Karpas-422 (cell line): Measurements from ENCODE around the gene UBAP1L. TPM values are rescaled to one million over a fixed set of nuclear protein-coding genes. Genes with fewer than 3 reads are reported as not detected.

Source experiments
- DNase-seq: peaks from one replicate; pipeline ENCODE4 v3.0.0-alpha.2; 2015
- H2AFZ ChIP-seq: fragments of 200-600 bp; sonication (generic); 2 replicates; pipeline ENCODE4 v1.6.1; 2014; ENCODE audit warnings: antibody characterized with exemption, low read length, mixed read lengths
- H3K27ac ChIP-seq: fragments of 200-600 bp; sonication (generic); 2 replicates; pipeline ENCODE4 v1.5.1; 2014; ENCODE audit warnings: mild to moderate bottlenecking, low read length, moderate library complexity
- H3K27me3 ChIP-seq: fragments of 200-600 bp; sonication (generic); 2 replicates; pipeline ENCODE4 v1.6.1; 2014; ENCODE audit warnings: low read length, mixed read lengths
- H3K36me3 ChIP-seq: fragments of 200-600 bp; sonication (generic); 2 replicates; pipeline ENCODE4 v1.6.1; 2014; ENCODE audit warnings: low read length, mixed read lengths; ENCODE audit not compliant: insufficient read depth
- H3K4me1 ChIP-seq: fragments of 200-600 bp; sonication (generic); 2 replicates; pipeline ENCODE4 v1.6.1; 2014; ENCODE audit warnings: mild to moderate bottlenecking, low read length, mixed read lengths
- H3K4me2 ChIP-seq: fragments of 200-600 bp; sonication (generic); 2 replicates; pipeline ENCODE4 v1.6.1; 2014; ENCODE audit warnings: low read length, low read depth, mild to moderate bottlenecking; ENCODE audit not compliant: poor library complexity, severe bottlenecking
- H3K4me3 ChIP-seq: fragments of 200-600 bp; sonication (generic); 2 replicates; pipeline ENCODE4 v1.5.1; 2014; ENCODE audit warnings: mild to moderate bottlenecking, antibody characterized with exemption, low read length, mixed read lengths
- H3K79me2 ChIP-seq: fragments of 200-600 bp; sonication (generic); 2 replicates; pipeline ENCODE4 v1.6.1; 2014; ENCODE audit warnings: mild to moderate bottlenecking, low read length, mixed read lengths
- H3K9ac ChIP-seq: fragments of 200-600 bp; sonication (generic); 2 replicates; pipeline ENCODE4 v1.6.0; 2014; ENCODE audit warnings: low read length
- H3K9me2 ChIP-seq: fragments of 200-600 bp; sonication (generic), shearing (Covaris generic); replicated peaks from 2 replicates; pipeline ENCODE4 v1.6.0; 2014; ENCODE audit warnings: mild to moderate bottlenecking, low read length, moderate library complexity; ENCODE audit not compliant: insufficient read depth
- H3K9me3 ChIP-seq: fragments of 300-700, 200-600 bp; sonication (generic); 2 replicates; pipeline ENCODE4 v1.6.1; 2014; ENCODE audit warnings: low read length, mixed read lengths
- H4K20me1 ChIP-seq: fragments of 200-600 bp; sonication (generic); 2 replicates; pipeline ENCODE4 v1.6.1; 2014; ENCODE audit warnings: mild to moderate bottlenecking, antibody characterized with exemption, low read length, low read depth; ENCODE audit not compliant: insufficient read depth
- total RNA-seq: library from RNA; depleted of rRNA; stranded (reverse); fragments of >200 nt; shearing (Covaris generic); gene quantifications from 2 replicates; pipeline ENCODE4 v1.2.3, GENCODE V29; 2014; ENCODE audit warnings: low replicate concordance

Gene UBAP1L
- total RNA-seq, 1 experiment from 2014 or later: 6.5 TPM

- Histone ChIP-seq H3K9me2 (no peaks in the 10 kb centered on the region), H3K27me3 (no peaks in the 10 kb centered on the region), H3K9me3 (no peaks in the 10 kb centered on the region), H3K79me2 (no peaks in the 10 kb centered on the region), H2AFZ (no peak overlapping the region), H3K4me3 (no peak overlapping the region), H3K36me3 (no peaks in the 10 kb centered on the region), H3K4me1 (no peaks in the 10 kb centered on the region), H3K4me2 (no peak overlapping the region), H4K20me1 (no peaks in the 10 kb centered on the region), H3K9ac (no peak overlapping the region), H3K27ac (no peak overlapping the region)
- no peak for DNase-seq
These were observed 54.9 kb downstream of the UBAP1L start for GRCh38 chr15:65059931-65060596.

DNA sequence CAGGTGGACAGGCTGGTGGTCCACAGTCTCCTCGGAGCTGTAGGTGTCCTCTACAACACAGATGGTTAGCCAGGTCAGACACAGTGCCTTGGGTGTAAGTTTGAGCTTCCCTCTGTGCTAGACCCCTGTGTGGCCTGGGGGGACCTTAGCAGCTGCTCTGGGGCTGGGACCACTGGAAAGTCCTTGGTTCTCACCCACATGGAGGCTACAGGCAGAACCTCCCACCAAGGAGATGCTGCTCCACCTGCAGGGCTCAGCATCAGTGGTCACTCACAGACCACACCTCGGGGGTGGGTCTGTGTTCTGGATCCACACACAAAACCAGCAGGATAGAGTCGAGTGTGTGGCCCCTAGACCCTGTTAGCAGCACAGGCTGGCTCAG lies 55.6 kb downstream of the UBAP1L start:
- H3K4me3 ChIP-seq: no peak overlapping the region
- H3K4me1 ChIP-seq: no peaks in the 10 kb centered on the region
- no peaks in the 10 kb centered on the region for H3K9me2 ChIP-seq
- H3K36me3 ChIP-seq: no peaks in the 10 kb centered on the region
- H3K9ac ChIP-seq: no peak overlapping the region
- H4K20me1 ChIP-seq: no peaks in the 10 kb centered on the region
- no peak overlapping the region for H2AFZ ChIP-seq
- no peaks in the 10 kb centered on the region for H3K9me3 ChIP-seq
- H3K79me2 ChIP-seq: no peaks in the 10 kb centered on the region
- DNase-seq: no peak
- no peaks in the 10 kb centered on the region for H3K27me3 ChIP-seq
- no peak overlapping the region for H3K27ac ChIP-seq
- no peak overlapping the region for H3K4me2 ChIP-seq

DNA sequence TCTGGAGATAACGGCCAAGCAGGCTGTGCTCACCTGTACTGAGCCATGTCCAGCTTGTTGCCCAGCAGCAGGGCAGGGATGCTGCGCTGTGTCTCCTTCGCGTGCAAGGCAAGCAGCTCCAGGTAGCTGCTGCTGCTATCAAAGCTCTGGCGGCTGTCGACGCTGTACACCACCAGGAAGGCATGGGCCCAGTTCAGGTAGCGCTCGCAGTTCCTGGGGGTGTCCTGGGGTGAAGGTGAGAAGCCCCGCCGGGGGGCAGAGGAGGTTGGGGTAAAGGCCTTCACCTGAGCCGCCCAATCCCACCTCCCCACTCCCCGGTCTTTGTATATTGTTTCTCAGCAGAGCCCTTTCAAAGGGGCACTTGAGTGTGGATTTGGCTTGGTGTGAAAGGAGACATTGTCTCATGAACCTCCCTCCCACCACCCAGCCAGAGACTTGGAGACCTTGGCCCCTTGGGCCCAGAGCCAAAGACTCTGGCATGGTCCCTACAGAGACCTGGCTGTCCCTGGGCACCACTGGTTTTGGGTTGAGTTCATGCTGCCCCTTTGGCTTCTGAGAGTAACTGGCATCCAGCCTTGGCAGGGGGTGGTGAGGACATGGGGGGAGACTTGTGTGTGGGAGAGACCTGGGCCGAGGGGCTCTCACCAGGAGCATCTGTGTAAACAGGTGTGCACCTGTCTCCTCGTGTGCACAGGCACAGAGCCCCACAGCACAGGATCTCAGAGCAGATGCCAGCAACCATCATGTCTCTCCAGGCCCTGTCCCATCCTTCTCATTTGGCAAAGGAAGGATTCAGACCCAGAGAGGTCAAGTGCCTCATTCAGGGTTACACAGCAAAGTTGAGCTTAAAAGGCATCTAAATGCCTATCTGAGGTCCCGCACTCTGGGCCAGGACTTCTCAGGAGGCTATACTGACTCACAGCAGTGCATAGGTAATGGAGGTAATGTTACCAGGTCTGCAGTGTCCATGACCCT lies 56.3 kb downstream of the UBAP1L start:
- Histone ChIP-seq H3K79me2 (no peaks in the 10 kb centered on the region), H4K20me1 (no peaks in the 10 kb centered on the region), H2AFZ (no peak overlapping the region), H3K4me3 (no peak overlapping the region), H3K27me3 (no peaks in the 10 kb centered on the region), H3K36me3 (no peaks in the 10 kb centered on the region), H3K9me2 (no peaks in the 10 kb centered on the region), H3K9ac (no peak overlapping the region), H3K27ac (no peak overlapping the region), H3K9me3 (no peaks in the 10 kb centered on the region), H3K4me2 (no peak overlapping the region), H3K4me1 (no peaks in the 10 kb centered on the region)
- no peak for DNase-seq

DNA sequence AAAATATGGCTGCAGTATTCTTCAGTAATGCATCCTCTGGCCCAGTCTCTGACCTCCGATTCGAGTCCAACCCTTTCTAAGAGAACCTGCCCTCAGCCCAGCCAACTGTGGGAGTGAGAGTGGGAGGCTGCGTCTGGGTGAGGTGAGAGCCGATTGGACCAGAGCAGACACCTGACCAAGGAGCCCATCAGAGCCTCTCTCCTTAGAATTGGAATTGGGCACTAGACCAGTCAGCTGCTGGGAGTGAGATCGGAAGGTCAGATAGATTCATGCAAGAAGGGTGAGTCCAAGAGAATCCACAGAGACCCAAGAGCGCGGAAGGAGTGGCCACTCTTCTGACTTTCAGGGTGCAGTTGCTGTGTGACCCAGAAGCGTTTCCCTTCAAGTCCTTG lies 57.5 kb downstream of the UBAP1L start:
- DNase-seq: no peak
- Histone ChIP-seq H3K9me2 (no peaks in the 10 kb centered on the region), H3K9ac (no peak overlapping the region), H2AFZ (no peak overlapping the region), H3K36me3 (no peaks in the 10 kb centered on the region), H4K20me1 (no peaks in the 10 kb centered on the region), H3K4me2 (no peak overlapping the region), H3K9me3 (no peaks in the 10 kb centered on the region), H3K27me3 (no peaks in the 10 kb centered on the region), H3K27ac (no peak overlapping the region), H3K4me3 (no peak overlapping the region), H3K79me2 (no peaks in the 10 kb centered on the region), H3K4me1 (no peaks in the 10 kb centered on the region)

- DNase-seq: no peak
- Histone ChIP-seq H3K4me2 (no peak overlapping the region), H2AFZ (no peak overlapping the region)
These were observed 58.0 kb downstream of the UBAP1L start for GRCh38 chr15:65056868-65057548.

GRCh38 chr15:65056106-65056505 lies 58.9 kb downstream of the UBAP1L start:
- Histone ChIP-seq H3K36me3 (no peaks in the 10 kb centered on the region), H2AFZ (no peak overlapping the region), H3K4me3 (no peak overlapping the region), H3K4me1 (no peaks in the 10 kb centered on the region), H3K4me2 (no peak overlapping the region), H3K9ac (no peak overlapping the region), H3K79me2 (no peaks in the 10 kb centered on the region), H3K9me2 (no peaks in the 10 kb centered on the region), H3K27ac (no peak overlapping the region), H3K9me3 (no peaks in the 10 kb centered on the region), H3K27me3 (no peaks in the 10 kb centered on the region), H4K20me1 (no peaks in the 10 kb centered on the region)
- no peak for DNase-seq

More at GRCh38 chr15:65056868-65057548, 58.0 kb downstream of the UBAP1L start:
- Histone ChIP-seq H3K9ac (no peak overlapping the region), H4K20me1 (no peaks in the 10 kb centered on the region), H3K27me3 (no peaks in the 10 kb centered on the region), H3K9me2 (no peaks in the 10 kb centered on the region), H3K4me3 (no peak overlapping the region), H3K79me2 (no peaks in the 10 kb centered on the region), H3K9me3 (no peaks in the 10 kb centered on the region), H3K4me1 (no peaks in the 10 kb centered on the region), H3K27ac (no peak overlapping the region), H3K36me3 (no peaks in the 10 kb centered on the region)

DNA sequence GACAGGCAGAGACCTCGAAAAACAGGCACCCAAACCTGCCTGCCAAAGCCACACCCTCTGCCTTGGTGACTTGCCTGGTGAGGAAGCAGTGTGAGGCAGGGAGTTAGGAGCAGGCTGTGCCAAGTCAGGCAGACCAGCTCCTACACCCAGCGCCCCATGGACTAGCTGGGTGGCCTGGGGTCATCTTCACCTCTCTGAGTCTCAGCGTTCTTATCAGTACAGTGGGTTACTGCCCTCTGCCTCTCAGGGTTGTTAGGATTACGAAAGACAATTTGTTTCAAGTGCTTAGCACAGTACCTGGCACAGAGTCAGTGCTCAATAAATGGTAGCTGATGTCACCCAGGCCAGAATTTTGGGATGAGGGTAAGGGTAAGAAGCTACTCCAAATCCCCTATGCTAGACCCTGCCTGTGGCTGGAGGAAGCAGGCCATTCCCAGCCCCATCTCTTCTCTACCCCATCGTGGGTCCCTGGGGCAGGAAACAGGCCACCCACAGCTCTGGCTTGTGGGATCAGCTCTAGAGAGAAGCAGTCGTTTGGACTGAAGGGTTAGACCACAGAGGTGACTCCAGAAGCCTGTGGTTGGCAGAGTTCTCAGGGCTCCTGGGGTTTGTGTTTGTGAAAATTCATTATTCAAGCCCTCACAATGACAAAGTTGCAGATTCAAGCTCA lies 59.7 kb downstream of the UBAP1L start:
- Histone ChIP-seq H3K27ac (no peak overlapping the region), H3K9ac (no peak overlapping the region), H3K36me3 (no peaks in the 10 kb centered on the region), H3K9me2 (no peaks in the 10 kb centered on the region), H3K9me3 (no peaks in the 10 kb centered on the region), H3K79me2 (no peaks in the 10 kb centered on the region), H3K4me1 (peaks cover 2% of the 10 kb centered on the region; the same call in 1 of the 2 replicates), H4K20me1 (no peaks in the 10 kb centered on the region), H3K4me2 (no peak overlapping the region), H3K27me3 (no peaks in the 10 kb centered on the region), H3K4me3 (no peak overlapping the region), H2AFZ (no peak overlapping the region)
- DNase-seq: no peak
